ENCODE results near the gene BRD8.
"Not testable (repeated sequence)": the region's sequence is repeated elsewhere in the genome, so short reads cannot be mapped to it uniquely, and the experiment has no call there.

Gene BRD8

DNA sequence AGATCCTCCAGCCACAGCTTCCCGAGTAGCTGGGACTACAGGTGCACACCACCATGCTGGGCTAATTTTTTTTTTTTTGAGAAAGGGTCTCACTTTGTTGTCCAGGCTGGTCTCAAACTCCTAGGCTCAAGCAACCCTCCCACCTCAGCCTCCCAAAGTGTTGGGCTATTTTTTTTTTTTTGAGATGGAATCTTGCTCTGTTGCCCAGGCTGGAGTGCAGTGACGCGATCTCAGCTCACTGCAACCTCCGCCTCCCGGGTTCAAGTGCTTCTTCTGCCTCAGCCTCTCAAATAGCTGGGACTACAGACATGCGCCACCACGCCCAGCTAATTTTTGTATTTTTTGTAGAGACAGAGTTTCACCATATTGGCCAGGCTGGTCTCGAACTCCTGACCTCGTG, 22.5 kb downstream of the BRD8 start:
- DNase-seq: not testable (repeated sequence)

DNA sequence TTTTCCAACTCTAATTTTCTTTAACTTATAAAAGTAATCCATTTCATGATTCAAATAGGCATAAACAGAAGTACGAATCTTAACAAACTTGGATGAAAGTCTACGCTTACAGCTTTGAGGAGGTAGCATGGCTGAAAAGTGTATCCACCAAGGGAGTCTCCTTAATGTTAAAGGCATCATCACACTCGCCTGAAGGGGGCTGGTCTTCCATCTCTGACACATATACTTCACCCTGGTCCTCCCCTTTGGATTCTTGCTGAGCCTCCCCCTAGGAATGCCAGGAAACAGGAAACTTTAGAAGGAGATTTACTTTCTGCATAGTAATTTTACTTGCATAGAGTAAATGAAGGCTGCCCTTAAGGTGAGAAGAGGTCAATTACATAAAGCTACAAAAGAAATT, 28.9 kb downstream of the BRD8 start:
- no peak for DNase-seq

- DNase-seq: no peak
Observed at GRCh38 chr5:138148811-138149210, 29.6 kb downstream of the BRD8 start.

- not testable (repeated sequence) for DNase-seq
Observed at GRCh38 chr5:138143578-138143977, 34.9 kb downstream of the BRD8 start.

DNA sequence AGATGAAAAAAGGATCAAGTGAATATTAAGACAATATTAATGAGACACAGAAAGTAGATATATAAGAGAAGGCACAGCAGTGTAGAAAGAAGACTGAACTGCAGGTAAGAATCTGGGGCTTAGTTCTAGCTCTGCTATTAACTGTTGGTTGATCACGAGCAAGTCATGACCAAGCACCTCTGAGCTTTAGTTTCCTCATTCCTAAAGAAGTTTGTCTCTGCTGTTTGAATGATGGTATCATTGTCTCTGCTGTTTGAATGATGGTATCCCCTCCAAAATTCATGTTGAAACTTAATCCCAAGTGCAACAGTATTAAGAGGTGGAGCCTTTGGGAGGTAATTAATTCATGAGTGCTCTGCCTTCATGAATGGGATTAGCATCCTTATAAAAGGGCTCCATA, 36.7 kb downstream of the BRD8 start:
- no peak for DNase-seq

GRCh38 chr5:138140268-138140667, 38.2 kb downstream of the BRD8 start:
- no peak for DNase-seq

GRCh38 chr5:138139781-138140090, 38.7 kb downstream of the BRD8 start:
- DNase-seq: peak; percentile 75

- peak; percentile 50 for DNase-seq
Observed at GRCh38 chr5:138138949-138139780, 39.3 kb downstream of the BRD8 start, which contains the start of gene NME5. NME5 (minus strand) TSS chr5:138139428; CDS start chr5:138138780, 648 bp downstream.

DNA sequence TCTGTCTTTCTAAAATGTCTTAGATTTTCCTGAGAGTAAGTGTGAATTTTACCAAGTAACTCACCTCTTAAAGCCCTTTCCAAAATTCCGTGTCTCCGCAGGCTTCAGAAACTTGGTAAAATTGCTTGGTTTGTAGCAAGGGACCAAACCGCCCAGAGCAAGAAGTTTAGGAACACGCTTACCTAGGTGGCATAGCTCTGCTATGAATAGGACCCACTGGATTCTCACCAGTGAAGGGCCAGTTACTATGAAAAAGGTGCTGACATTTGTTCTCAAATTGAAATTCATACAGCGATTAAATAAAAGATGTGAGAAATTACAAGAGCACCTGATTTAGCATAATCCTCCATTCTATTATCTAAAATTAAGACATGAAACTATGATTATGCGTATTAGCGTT, 45.9 kb downstream of the BRD8 start:
- DNase-seq: no peak

DNA sequence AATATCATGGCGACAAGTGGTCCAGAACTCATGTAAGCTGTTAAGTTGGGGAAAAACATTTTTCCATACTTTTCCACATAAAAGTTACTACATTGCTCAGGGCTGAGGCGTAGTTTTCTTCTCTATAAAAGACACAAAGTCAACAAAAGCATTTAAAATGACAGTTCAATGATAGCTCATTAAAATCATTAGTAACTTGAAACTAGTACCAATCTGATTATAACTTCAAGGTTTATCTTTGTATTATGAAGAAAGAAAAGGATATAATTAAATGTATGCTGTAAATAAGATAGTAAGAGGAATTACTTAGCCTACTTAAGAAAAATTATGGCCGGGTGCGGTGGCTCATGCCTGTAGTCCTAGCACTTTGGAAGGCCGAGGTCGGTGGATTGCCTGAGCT, 49.1 kb downstream of the BRD8 start:
- DNase-seq: no peak

DNA sequence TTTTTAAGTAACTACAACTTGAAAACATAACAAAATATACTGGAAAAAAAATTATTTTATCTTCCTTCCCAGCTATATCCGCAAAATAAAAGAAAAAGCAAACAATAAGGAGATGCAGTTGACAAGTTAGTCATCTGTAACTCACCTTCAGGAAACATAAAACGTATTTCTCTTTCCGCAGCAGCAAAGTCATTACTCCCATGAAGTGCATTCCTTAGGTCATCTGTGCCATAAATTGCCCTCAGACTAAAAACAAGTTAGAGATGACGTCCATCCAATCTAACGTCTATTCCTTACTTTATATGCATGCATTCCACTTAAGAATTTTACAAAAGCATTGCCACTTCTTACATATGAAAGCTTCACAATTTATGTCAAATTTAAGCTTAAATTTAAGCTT, 50.1 kb downstream of the BRD8 start:
- DNase-seq: no peak

GRCh38 chr5:138115254-138115653, 63.2 kb downstream of the BRD8 start:
- DNase-seq: no peak

DNA sequence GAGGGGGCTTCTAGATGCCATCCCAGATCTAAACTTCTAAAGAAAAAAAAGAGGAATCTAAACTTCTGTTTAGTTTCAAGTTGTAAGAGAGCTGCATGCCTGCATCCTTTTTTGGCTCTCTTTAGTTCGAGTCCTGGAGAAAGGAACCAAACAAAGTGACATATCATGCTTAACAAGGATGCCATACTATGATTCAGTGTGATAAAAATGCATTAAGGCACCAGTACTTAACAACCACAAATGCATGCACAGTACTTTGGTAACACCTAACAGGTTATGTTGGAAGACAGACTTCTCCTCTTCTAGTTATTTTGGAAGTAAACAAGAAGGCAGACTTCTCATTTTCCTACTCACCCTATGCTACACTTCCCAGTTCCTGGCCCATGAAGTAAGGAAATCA, 66.5 kb downstream of the BRD8 start:
- DNase-seq: no peak

- DNase-seq: no peak
Observed at GRCh38 chr5:138111181-138111580, 67.2 kb downstream of the BRD8 start.

GRCh38 chr5:138110266-138110963, 68.0 kb downstream of the BRD8 start:
- no peak for DNase-seq

- no peak for DNase-seq
Observed at GRCh38 chr5:138109463-138110265, 68.8 kb downstream of the BRD8 start.

GRCh38 chr5:138107213-138107612, 71.2 kb downstream of the BRD8 start:
- no peak for DNase-seq

GRCh38 chr5:138105709-138106108, 72.7 kb downstream of the BRD8 start:
- no peak for DNase-seq

DNA sequence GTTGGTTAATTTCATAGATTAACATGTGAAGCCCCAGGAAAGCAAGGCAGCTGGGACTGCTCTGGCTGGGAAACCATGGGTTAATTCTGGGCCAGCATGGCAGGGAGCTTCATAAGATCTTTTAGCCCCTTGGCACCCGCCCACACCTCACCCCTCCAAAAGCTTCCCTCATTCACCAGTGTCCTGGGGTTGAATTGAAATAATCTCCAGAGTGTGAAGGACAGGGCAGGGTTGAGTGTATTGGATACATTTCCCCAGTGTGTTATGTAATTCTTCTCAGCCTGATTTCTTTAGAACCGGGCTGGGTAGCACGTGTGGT, 75.2 kb downstream of the BRD8 start:
- no peak for DNase-seq

DNA sequence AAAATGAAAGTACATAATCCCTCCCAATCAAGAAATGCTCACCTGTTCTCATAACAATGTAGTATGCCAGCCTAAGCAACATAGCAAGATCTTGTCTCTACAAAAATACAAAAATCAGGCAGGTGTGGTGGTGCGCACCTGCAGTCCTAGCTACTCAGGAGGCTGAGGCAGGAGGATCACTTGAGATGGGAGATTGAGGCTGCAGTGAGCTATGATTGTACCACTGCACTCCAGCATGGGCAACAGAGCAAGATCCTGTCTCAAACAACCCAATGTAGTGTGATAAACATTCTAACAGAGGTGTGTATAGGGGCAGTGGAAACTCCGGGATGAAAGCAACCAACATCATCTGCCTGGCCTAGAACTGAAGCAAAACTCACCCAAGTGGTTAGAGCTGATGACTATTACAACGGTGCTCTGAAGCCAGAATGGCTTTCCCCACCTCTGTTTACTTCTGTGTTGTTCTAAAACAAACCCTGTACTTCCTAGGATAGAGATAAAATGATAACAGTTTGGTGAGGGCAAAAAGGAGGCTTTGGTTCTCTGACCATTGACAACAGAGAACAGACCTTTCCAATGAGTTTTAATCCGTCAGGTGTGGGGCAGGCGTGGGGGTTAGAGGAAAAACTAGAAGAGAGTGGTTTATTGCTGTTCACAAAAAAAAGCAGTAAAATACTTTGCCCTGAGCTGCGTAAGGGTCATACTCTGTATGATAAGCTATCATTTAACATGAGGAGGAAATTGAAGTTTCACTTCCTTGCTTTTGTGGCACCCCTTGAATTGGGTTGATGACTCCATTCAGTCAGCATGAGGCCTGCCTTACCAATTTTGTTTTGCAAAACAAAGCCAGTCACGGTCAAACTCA, 75.7 kb downstream of the BRD8 start:
- DNase-seq: no peak

DNA sequence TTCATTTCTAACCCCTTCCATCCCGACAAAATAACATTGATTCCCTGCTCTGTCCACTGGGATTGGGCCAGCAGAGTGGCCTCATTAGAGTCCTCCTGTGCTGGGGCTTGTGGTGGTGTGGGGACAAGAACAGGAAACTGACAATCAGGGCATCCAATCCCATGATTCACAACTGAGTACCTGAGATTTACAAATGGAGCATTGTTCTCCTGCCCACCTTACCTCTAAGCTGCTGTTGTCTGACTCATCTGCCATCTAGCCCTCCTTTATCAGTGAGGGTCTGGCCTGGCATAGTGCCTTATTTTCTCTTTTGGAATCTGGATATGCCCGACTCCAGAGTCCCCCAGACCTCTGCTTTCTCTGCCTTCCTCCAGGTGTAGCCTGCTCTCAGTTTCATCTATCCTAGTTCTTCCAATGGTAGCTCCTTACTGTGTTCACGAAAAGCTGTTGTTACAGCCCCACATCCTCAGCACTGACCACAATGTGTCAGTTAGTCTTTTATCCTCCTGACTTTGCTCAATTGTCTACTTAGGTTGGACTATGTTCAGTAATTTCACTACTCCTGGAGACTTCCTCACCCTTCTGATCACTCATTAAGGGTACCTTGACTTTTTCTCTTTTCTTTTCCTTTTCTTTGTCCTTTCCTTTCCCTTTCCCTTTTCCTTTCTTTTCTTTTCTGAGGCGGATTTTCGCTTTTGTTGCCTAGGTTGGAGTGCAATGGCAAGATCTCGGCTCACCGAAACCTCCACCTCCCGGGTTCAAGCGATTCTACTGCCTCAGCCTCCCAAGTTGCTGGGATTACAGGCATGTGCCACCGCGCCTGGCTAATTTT, 81.2 kb downstream of the BRD8 start:
- no peak for DNase-seq

DNA sequence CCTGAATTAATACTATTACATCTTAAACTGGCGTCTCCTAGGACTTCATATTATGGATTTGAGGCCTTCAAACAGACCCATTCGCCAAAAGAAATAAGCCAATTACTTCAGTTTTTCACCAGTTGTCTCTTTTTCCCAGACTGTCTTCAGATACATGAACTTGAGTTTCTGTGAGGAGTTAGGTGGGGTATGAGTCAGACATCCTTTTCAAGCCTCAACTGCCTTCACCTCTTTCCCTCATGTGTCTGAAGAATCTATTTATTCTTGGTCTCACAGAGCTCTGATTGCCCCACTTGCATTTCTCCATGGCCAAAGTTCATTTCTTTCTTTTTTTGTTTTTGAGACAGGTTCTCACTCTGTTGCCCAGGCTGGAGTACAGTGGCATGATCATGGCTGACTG, 82.1 kb downstream of the BRD8 start:
- DNase-seq: no peak
